Hepatocyte (in vitro differentiated cells): ENCODE results near the gene SLC24A1.

Source experiments
- EZH2 ChIP-seq: fragments of 200-600 bp; sonication (generic); IDR thresholded peaks from 2 replicates; pipeline ENCODE4 v1.6.1; 2016; ENCODE audit warnings: antibody characterized with exemption, mild to moderate bottlenecking, borderline replicate concordance
- EZH2phosphoT487 ChIP-seq: fragments of 200-600 bp; sonication (generic); IDR thresholded peaks from one replicate; pipeline ENCODE4 v1.6.1; 2018; ENCODE audit warnings: antibody characterized with exemption, mild to moderate bottlenecking, low read depth, moderate library complexity; ENCODE audit not compliant: unreplicated experiment, severe bottlenecking
- TF ChIP-seq, protein P1 (sequence below): fragments of 200-600 bp; sonication (generic); IDR thresholded peaks from 2 replicates; pipeline ENCODE4 v1.5.1; 2016; ENCODE audit warnings: antibody characterized with exemption, mild to moderate bottlenecking; ENCODE audit not compliant: poor library complexity

DNA sequence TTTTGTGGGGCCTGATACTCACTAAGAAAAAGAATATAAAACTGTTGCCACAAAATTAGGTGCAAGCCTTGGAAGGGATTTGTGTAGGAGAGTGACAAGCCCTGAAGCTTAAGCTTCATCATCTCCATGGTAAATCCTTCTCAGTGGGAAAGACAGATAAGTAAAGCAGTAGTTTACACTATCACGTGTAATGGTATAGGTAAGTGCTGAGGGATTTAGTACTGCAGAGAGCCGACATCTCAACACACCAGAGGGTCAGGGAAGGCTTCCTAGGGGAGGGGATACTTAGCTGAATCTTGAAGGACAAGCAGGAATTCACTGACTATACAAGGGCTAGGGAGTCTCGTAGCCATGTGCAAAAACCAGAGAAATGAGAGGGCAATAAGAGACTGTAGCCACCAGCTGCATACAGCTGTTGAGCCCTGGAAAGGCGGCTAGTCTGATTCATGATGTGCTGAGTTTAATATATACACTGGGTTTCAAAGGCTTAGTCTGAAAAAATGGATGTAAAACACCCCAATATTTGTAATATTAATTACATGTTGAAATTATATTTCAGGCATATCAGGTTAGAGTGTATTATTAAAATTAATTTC lies 11.1 kb downstream of the SLC24A1 start:
- TF ChIP-seq EZH2 (no peak), EZH2phosphoT487 (no peak)
- TF ChIP-seq, protein P1, sequence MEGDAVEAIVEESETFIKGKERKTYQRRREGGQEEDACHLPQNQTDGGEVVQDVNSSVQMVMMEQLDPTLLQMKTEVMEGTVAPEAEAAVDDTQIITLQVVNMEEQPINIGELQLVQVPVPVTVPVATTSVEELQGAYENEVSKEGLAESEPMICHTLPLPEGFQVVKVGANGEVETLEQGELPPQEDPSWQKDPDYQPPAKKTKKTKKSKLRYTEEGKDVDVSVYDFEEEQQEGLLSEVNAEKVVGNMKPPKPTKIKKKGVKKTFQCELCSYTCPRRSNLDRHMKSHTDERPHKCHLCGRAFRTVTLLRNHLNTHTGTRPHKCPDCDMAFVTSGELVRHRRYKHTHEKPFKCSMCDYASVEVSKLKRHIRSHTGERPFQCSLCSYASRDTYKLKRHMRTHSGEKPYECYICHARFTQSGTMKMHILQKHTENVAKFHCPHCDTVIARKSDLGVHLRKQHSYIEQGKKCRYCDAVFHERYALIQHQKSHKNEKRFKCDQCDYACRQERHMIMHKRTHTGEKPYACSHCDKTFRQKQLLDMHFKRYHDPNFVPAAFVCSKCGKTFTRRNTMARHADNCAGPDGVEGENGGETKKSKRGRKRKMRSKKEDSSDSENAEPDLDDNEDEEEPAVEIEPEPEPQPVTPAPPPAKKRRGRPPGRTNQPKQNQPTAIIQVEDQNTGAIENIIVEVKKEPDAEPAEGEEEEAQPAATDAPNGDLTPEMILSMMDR: no peak
